HepG2 (cell line): Measurements from ENCODE around the gene RANBP17.

Source experiments
- ZNF530 ChIP-seq: sonication (generic); formaldehyde crosslinking; IDR thresholded peaks from 2 replicates; pipeline ENCODE4 v1.5.0; 2020; ENCODE audit warnings: low read depth, mild to moderate bottlenecking, missing genetic modification reagents
- TF ChIP-seq, protein P1 (sequence below): sonication (generic); formaldehyde crosslinking; IDR thresholded peaks from 2 replicates; pipeline ENCODE4 v1.4.0; 2020; ENCODE audit warnings: missing genetic modification reagents

- no peak for TF ChIP-seq ZNF530 (CRISPR knock-in tag)
- TF ChIP-seq, protein P1, sequence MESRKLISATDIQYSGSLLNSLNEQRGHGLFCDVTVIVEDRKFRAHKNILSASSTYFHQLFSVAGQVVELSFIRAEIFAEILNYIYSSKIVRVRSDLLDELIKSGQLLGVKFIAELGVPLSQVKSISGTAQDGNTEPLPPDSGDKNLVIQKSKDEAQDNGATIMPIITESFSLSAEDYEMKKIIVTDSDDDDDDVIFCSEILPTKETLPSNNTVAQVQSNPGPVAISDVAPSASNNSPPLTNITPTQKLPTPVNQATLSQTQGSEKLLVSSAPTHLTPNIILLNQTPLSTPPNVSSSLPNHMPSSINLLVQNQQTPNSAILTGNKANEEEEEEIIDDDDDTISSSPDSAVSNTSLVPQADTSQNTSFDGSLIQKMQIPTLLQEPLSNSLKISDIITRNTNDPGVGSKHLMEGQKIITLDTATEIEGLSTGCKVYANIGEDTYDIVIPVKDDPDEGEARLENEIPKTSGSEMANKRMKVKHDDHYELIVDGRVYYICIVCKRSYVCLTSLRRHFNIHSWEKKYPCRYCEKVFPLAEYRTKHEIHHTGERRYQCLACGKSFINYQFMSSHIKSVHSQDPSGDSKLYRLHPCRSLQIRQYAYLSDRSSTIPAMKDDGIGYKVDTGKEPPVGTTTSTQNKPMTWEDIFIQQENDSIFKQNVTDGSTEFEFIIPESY = no peak
These were observed 148.3 kb downstream of the RANBP17 start for GRCh38 chr5:171010086-171010485.
